GM23338 (cell line): ENCODE results near the gene SRPK1.
"Not testable (repeated sequence)": the region's sequence is repeated elsewhere in the genome, so short reads cannot be mapped to it uniquely, and the experiment has no call there.

ENCODE experiments used
- CREB1 ChIP-seq: fragments of 250-450 bp; sonication (Bioruptor Pico); IDR thresholded peaks from 2 replicates; pipeline ENCODE4 v1.5.0; 2020; ENCODE audit warnings: low read depth, mild to moderate bottlenecking, moderate library complexity
- CTCF ChIP-seq, 2 experiments: fragments of 200-600 bp in 1 of 2; sonication (generic) in 1 of 2; conservative IDR thresholded peaks; 2 replicates each; pipeline versions ENCODE4 v1.5.1 to v1.6.1; 2016 to 2017; ENCODE audit warnings: antibody characterized with exemption in 2 of 2, low read depth in 2 of 2, mild to moderate bottlenecking in 2 of 2, moderate library complexity in 1 of 2
- ETS1 ChIP-seq: IDR thresholded peaks from 2 replicates; pipeline ENCODE4 v1.6.1; 2016; ENCODE audit warnings: antibody characterized with exemption
- EZH2 ChIP-seq: fragments of 200-600 bp; sonication (generic); IDR thresholded peaks from one replicate; pipeline ENCODE4 v1.8.0; 2017; ENCODE audit warnings: antibody characterized with exemption, mild to moderate bottlenecking, low read depth; ENCODE audit not compliant: unreplicated experiment
- EZH2phosphoT487 ChIP-seq: fragments of 200-600 bp; sonication (generic); IDR thresholded peaks from one replicate; pipeline ENCODE4 v1.8.1; 2018; ENCODE audit warnings: antibody characterized with exemption; ENCODE audit not compliant: unreplicated experiment
- JUNB ChIP-seq: IDR thresholded peaks from one replicate; pipeline ENCODE4 v1.6.1; 2016; ENCODE audit warnings: antibody characterized with exemption; ENCODE audit not compliant: unreplicated experiment
- POLR2AphosphoS5 ChIP-seq: IDR thresholded peaks from 2 replicates; pipeline ENCODE4 v1.6.1; 2016; ENCODE audit warnings: antibody characterized with exemption, low read depth
- REST ChIP-seq: IDR thresholded peaks from one replicate; pipeline ENCODE4 v1.6.1; 2018; ENCODE audit warnings: antibody characterized with exemption; ENCODE audit not compliant: unreplicated experiment
- ZNF114 ChIP-seq: fragments of 250-450 bp; sonication (Bioruptor Pico); IDR thresholded peaks from 2 replicates; pipeline ENCODE4 v1.5.0; 2020; ENCODE audit warnings: mild to moderate bottlenecking, moderate library complexity
- ZNF462 ChIP-seq: fragments of 250-450 bp; sonication (Bioruptor Pico); IDR thresholded peaks from 2 replicates; pipeline ENCODE4 v1.5.0; 2020; ENCODE audit warnings: mild to moderate bottlenecking, moderate library complexity

GRCh38 chr6:35908753-35909401 lies 12.0 kb downstream of the SRPK1 start:
- TF ChIP-seq CTCF (conservative IDR thresholded peaks at IDR 0.05; ENCODE audit: low read depth in 2 of 2); POLR2AphosphoS5; CREB1 (CRISPR knock-in tag); EZH2phosphoT487; ZNF462 (CRISPR knock-in tag); EZH2; JUNB; REST; ETS1; ZNF114: not testable (repeated sequence)
